Osteoblast (primary cell): ENCODE measurements around the gene ZNF280C. TPM values are rescaled to one million over a fixed set of nuclear protein-coding genes. Genes with fewer than 3 reads are reported as not detected.
"Not testable (repeated sequence)": the region's sequence is repeated elsewhere in the genome, so short reads cannot be mapped to it uniquely, and the experiment has no call there.

ENCODE experiments used
- DNase-seq: peaks from one replicate; pipeline ENCODE4 v3.0.0; 2011; ENCODE audit warnings: low spot score, mixed read lengths; ENCODE audit not compliant: insufficient read length; ENCODE audit errors: missing footprints
- H2AFZ ChIP-seq: 2 replicates; pipeline ENCODE4 v1.6.0; 2011; ENCODE audit warnings: mild to moderate bottlenecking, low read length
- H3K27ac ChIP-seq: 2 replicates; pipeline ENCODE4 v1.5.1; 2011; ENCODE audit warnings: mild to moderate bottlenecking, low read depth, low read length, moderate library complexity
- H3K27me3 ChIP-seq: 2 replicates; pipeline ENCODE4 v1.6.0; 2012; ENCODE audit warnings: mild to moderate bottlenecking, control low read depth, inconsistent platforms, low read length, moderate library complexity; ENCODE audit not compliant: insufficient read depth
- H3K36me3 ChIP-seq: 2 replicates; pipeline ENCODE4 v1.5.1; 2011; ENCODE audit warnings: mild to moderate bottlenecking, low read length, control low read depth, moderate library complexity; ENCODE audit not compliant: insufficient read depth
- H3K4me1 ChIP-seq: 2 replicates; pipeline ENCODE4 v1.5.1; 2011; ENCODE audit warnings: mild to moderate bottlenecking, low read length, control low read depth, moderate library complexity; ENCODE audit not compliant: insufficient read depth
- H3K4me2 ChIP-seq: 2 replicates; pipeline ENCODE4 v1.6.0; 2011; ENCODE audit warnings: mild to moderate bottlenecking, low read length; ENCODE audit not compliant: insufficient read depth
- H3K4me3 ChIP-seq: fragments of 200-600 bp; sonication (generic); 3 replicates; pipeline ENCODE4 v1.5.1; 2012; ENCODE audit warnings: mild to moderate bottlenecking, low read length, inconsistent platforms; ENCODE audit not compliant: insufficient read depth
- H3K79me2 ChIP-seq: 2 replicates; pipeline ENCODE4 v1.6.0; 2012; ENCODE audit warnings: mild to moderate bottlenecking, low read length, control low read depth, inconsistent platforms; ENCODE audit not compliant: insufficient read depth
- H3K9me3 ChIP-seq: 2 replicates; pipeline ENCODE4 v1.5.1; 2011; ENCODE audit warnings: low read depth, low read length, control low read depth
- H4K20me1 ChIP-seq: 2 replicates; pipeline ENCODE4 v1.6.0; 2012; ENCODE audit warnings: mild to moderate bottlenecking, low read length, control low read depth; ENCODE audit not compliant: insufficient read depth
- total RNA-seq: library from RNA; depleted of rRNA; stranded (reverse); fragments of >200 nt; gene quantifications from 2 replicates; pipeline ENCODE4 v1.2.3, GENCODE V29; 2012
- TF ChIP-seq, protein P1 (sequence below): IDR thresholded peaks from 2 replicates; pipeline ENCODE4 v1.5.1; 2011; ENCODE audit warnings: mild to moderate bottlenecking, low read depth, low read length, moderate library complexity; ENCODE audit errors: extremely low read depth

ZNF280C gene
- total RNA-seq, 1 donor = 5.4 TPM

DNA sequence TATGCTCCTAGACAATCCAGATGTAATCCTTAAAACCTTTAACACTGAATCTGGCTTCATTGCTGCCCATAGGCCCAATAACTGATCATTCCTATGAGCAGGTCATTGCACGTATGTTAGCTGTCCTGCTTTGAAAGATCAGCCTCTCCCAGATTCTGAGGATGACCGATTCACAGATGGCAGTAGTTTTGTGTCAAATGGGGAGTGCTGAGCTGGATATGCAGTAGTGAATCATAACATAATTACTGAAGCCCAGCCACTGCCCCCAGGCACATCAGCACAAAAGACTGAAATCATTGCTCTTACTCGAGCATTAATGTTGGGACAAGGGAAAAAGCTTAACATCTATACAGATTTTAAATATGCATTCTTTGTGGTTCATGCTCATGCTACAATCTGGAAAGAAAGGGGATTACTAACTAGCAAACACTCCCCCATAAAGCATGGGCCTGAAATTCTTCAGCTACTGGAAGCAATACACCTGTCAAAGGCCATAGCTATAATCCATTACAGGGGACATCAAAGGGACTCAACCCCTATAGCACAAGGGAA, 16.4 kb upstream of the ZNF280C start:
- no peaks in the 10 kb centered on the region for H3K4me1 ChIP-seq
- no peaks in the 10 kb centered on the region for H4K20me1 ChIP-seq
- no peak overlapping the region for H3K4me3 ChIP-seq
- no peak for DNase-seq
- no peak overlapping the region for H3K27ac ChIP-seq
- no peaks in the 10 kb centered on the region for H3K36me3 ChIP-seq
- H3K27me3 ChIP-seq = no peaks in the 10 kb centered on the region
- H3K9me3 ChIP-seq = no peaks in the 10 kb centered on the region
- no peak overlapping the region for H3K4me2 ChIP-seq
- TF ChIP-seq, protein P1, sequence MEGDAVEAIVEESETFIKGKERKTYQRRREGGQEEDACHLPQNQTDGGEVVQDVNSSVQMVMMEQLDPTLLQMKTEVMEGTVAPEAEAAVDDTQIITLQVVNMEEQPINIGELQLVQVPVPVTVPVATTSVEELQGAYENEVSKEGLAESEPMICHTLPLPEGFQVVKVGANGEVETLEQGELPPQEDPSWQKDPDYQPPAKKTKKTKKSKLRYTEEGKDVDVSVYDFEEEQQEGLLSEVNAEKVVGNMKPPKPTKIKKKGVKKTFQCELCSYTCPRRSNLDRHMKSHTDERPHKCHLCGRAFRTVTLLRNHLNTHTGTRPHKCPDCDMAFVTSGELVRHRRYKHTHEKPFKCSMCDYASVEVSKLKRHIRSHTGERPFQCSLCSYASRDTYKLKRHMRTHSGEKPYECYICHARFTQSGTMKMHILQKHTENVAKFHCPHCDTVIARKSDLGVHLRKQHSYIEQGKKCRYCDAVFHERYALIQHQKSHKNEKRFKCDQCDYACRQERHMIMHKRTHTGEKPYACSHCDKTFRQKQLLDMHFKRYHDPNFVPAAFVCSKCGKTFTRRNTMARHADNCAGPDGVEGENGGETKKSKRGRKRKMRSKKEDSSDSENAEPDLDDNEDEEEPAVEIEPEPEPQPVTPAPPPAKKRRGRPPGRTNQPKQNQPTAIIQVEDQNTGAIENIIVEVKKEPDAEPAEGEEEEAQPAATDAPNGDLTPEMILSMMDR = no peak
- H2AFZ ChIP-seq = no peak overlapping the region
- no peaks in the 10 kb centered on the region for H3K79me2 ChIP-seq

DNA sequence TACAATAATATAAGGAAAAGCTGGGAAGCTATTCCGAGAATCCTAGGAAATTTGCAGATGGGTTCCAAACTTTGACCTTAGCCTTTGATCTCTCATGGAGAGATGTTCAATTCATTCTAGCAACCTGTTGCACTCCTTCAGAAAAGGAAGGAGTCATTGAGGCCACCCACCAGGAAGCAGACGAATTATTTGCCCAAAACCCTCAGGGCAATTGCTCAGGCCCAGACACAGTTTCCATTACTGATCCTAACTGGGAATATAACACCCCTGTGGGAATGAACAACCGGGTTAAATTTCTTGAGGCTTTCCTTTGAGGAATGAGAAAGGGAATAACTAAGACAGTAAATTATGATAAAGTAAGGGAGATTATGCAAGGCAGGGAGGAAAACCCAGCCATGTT, 13.5 kb upstream of the ZNF280C start:
- Histone ChIP-seq H3K27me3 (no peaks in the 10 kb centered on the region), H3K4me3 (no peak overlapping the region), H3K9me3 (no peaks in the 10 kb centered on the region), H3K36me3 (no peaks in the 10 kb centered on the region), H3K4me1 (no peaks in the 10 kb centered on the region), H2AFZ (no peak overlapping the region), H3K27ac (no peak overlapping the region), H3K4me2 (no peak overlapping the region), H4K20me1 (no peaks in the 10 kb centered on the region), H3K79me2 (no peaks in the 10 kb centered on the region)
- DNase-seq = no peak
- TF ChIP-seq, protein P1 = no peak

DNA sequence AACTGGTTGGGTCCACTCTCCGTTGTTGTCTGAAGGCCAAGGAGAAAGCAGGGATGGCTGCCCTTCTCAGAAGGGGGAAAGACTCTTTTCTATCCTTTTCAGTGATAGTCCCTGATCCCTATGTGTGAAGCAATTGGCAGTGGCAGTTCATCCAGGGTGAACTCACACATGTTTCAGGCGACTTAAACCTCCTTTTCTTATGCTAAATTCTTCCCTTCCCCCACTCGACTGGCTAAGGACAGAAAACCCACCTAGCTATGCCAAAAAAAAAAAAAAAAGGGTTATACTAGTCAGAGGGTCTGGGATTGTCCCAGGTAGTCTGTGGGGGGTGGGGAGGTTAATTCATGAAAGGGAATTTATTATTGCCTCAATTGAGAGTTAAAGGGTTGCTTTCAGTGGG, 12.2 kb upstream of the ZNF280C start:
- Histone ChIP-seq H4K20me1 (no peaks in the 10 kb centered on the region), H3K36me3 (no peaks in the 10 kb centered on the region), H3K27ac (no peak overlapping the region), H3K4me3 (no peak overlapping the region), H3K79me2 (no peaks in the 10 kb centered on the region), H3K9me3 (no peaks in the 10 kb centered on the region), H3K27me3 (no peaks in the 10 kb centered on the region), H3K4me1 (no peaks in the 10 kb centered on the region), H3K4me2 (no peak overlapping the region), H2AFZ (no peak overlapping the region)
- DNase-seq = no peak
- TF ChIP-seq, protein P1 = no peak

DNA sequence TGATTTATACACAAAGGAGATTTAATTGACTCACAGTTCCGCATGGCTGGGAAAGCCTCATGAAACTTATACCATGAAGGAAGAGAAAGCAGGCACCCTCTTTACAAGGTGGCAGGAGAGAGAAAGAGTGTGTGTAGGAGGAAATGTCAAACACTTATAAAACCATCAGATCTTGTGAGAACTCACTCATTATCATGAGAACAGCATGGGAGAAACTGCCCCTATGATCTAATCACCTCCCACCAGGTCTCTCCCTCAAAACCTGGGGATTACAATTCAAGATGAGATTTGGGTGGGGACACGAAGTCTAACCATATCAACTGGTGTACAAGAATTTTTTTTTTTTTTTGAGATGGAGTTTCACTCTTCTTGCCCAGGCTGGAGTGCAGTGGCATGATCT, 3.6 kb upstream of the ZNF280C start:
- not testable (repeated sequence) for H3K9me3 ChIP-seq, H3K27me3 ChIP-seq, H3K4me2 ChIP-seq, H3K4me1 ChIP-seq, H3K4me3 ChIP-seq, H3K79me2 ChIP-seq, H4K20me1 ChIP-seq, DNase-seq, H2AFZ ChIP-seq, H3K27ac ChIP-seq, H3K36me3 ChIP-seq

DNA sequence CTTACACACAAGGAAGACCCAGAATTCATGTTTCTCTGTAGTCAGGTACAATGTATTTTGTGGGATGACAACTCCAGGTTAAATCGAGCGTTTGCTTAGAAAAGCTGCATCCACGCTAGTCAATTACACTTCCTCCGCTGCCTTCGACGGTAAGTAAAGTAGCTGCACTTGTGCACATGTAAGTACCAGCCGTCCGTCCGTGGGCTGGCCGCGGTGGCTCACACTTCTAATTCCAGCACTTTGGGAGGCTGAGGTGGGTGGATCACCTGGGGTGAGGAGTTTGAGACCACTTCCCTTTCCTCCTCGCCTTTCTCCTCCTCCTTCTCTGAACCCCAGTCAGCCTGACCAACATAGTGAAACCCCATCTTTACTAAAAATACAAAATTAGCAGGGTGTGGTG, 692 bp upstream of the ZNF280C start:
- H3K79me2 ChIP-seq = peaks cover 20% of the 10 kb centered on the region
- H3K9me3 ChIP-seq, H2AFZ ChIP-seq, H3K4me3 ChIP-seq, H3K27ac ChIP-seq, DNase-seq, H3K27me3 ChIP-seq, H3K4me2 ChIP-seq, H3K36me3 ChIP-seq, H4K20me1 ChIP-seq: not testable (repeated sequence)
- H3K4me1 ChIP-seq = peaks cover 12% of the 10 kb centered on the region
